HEK293T (cell line): ENCODE results near the gene GOLGA6L7.

ENCODE experiments used
- ARNT ChIP-seq: fragments of 450-650 bp; IDR thresholded peaks from 2 replicates; pipeline ENCODE4 v1.6.1; 2017; ENCODE audit warnings: mild to moderate bottlenecking
- BHLHE40 ChIP-seq: fragments of 450-650 bp; IDR thresholded peaks from 2 replicates; pipeline ENCODE4 v1.6.1; 2016; ENCODE audit warnings: mild to moderate bottlenecking, moderate library complexity, borderline replicate concordance
- FOXA1 ChIP-seq: fragments of 450-650 bp; IDR thresholded peaks from 2 replicates; pipeline ENCODE4 v1.6.1; 2016; ENCODE audit warnings: mild to moderate bottlenecking
- FOXK2 ChIP-seq: fragments of 450-650 bp; IDR thresholded peaks from 2 replicates; pipeline ENCODE4 v1.6.1; 2016; ENCODE audit warnings: mild to moderate bottlenecking
- FOXM1 ChIP-seq: fragments of 450-650 bp; IDR thresholded peaks from 2 replicates; pipeline ENCODE4 v1.6.1; 2017; ENCODE audit warnings: mild to moderate bottlenecking, borderline replicate concordance
- HDGF ChIP-seq: fragments of 450-650 bp; IDR thresholded peaks from 2 replicates; pipeline ENCODE4 v1.6.1; 2017; ENCODE audit warnings: antibody characterized with exemption, borderline replicate concordance
- PKNOX1 ChIP-seq: fragments of 450-650 bp; IDR thresholded peaks from 2 replicates; pipeline ENCODE4 v1.6.1; 2016
- SUZ12 ChIP-seq: fragments of 450-650 bp; IDR thresholded peaks from 2 replicates; pipeline ENCODE4 v1.6.1; 2016; ENCODE audit warnings: mild to moderate bottlenecking

- TF ChIP-seq HDGF (no peak), FOXA1 (no peak), ARNT (no peak), FOXM1 (no peak), SUZ12 (no peak), PKNOX1 (no peak), FOXK2 (no peak), BHLHE40 (no peak)
These were observed 32.2 kb upstream of the GOLGA6L7 start for GRCh38 chr15:28880680-28881079.
